ENCODE measurements around the gene PSMA4.

PSMA4 gene

GRCh38 chr15:78563092-78563491 lies 22.8 kb downstream of the PSMA4 start:
- TF ChIP-seq FOXP2 (optimal IDR thresholded peaks at IDR 0.05; ENCODE audit: borderline replicate concordance, extremely low read depth, extremely low read length, insufficient read depth) (no peak), TAF1 (IDR thresholded peaks at IDR 0.05; ENCODE audit: borderline replicate concordance, insufficient read depth, low read length) (no peak), POLR2AphosphoS5 (IDR thresholded peaks at IDR 0.05; ENCODE audit: low read depth, low read length) (no peak), SIN3A (IDR thresholded peaks at IDR 0.05; ENCODE audit: borderline replicate concordance, insufficient read depth, low read length) (no peak)
- TF ChIP-seq, protein P1, sequence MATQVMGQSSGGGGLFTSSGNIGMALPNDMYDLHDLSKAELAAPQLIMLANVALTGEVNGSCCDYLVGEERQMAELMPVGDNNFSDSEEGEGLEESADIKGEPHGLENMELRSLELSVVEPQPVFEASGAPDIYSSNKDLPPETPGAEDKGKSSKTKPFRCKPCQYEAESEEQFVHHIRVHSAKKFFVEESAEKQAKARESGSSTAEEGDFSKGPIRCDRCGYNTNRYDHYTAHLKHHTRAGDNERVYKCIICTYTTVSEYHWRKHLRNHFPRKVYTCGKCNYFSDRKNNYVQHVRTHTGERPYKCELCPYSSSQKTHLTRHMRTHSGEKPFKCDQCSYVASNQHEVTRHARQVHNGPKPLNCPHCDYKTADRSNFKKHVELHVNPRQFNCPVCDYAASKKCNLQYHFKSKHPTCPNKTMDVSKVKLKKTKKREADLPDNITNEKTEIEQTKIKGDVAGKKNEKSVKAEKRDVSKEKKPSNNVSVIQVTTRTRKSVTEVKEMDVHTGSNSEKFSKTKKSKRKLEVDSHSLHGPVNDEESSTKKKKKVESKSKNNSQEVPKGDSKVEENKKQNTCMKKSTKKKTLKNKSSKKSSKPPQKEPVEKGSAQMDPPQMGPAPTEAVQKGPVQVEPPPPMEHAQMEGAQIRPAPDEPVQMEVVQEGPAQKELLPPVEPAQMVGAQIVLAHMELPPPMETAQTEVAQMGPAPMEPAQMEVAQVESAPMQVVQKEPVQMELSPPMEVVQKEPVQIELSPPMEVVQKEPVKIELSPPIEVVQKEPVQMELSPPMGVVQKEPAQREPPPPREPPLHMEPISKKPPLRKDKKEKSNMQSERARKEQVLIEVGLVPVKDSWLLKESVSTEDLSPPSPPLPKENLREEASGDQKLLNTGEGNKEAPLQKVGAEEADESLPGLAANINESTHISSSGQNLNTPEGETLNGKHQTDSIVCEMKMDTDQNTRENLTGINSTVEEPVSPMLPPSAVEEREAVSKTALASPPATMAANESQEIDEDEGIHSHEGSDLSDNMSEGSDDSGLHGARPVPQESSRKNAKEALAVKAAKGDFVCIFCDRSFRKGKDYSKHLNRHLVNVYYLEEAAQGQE (IDR thresholded peaks at IDR 0.05; ENCODE audit: insufficient read depth in 1 of 2, low read depth in 2 of 2, low read length in 2 of 2): no peak

- TF ChIP-seq SIN3A (IDR thresholded peaks at IDR 0.05; ENCODE audit: borderline replicate concordance, insufficient read depth, low read length): no peak
- TF ChIP-seq POLR2AphosphoS5 (IDR thresholded peaks at IDR 0.05; ENCODE audit: low read depth, low read length): no peak
- TF ChIP-seq, protein P1 (IDR thresholded peaks at IDR 0.05; ENCODE audit: insufficient read depth in 1 of 2, low read depth in 2 of 2, low read length in 2 of 2): no peak
- no peak for TF ChIP-seq TAF1 (IDR thresholded peaks at IDR 0.05; ENCODE audit: borderline replicate concordance, insufficient read depth, low read length)
- TF ChIP-seq FOXP2 (optimal IDR thresholded peaks at IDR 0.05; ENCODE audit: borderline replicate concordance, extremely low read depth, extremely low read length, insufficient read depth): no peak
Observed at GRCh38 chr15:78564743-78565096, 24.5 kb downstream of the PSMA4 start.

DNA sequence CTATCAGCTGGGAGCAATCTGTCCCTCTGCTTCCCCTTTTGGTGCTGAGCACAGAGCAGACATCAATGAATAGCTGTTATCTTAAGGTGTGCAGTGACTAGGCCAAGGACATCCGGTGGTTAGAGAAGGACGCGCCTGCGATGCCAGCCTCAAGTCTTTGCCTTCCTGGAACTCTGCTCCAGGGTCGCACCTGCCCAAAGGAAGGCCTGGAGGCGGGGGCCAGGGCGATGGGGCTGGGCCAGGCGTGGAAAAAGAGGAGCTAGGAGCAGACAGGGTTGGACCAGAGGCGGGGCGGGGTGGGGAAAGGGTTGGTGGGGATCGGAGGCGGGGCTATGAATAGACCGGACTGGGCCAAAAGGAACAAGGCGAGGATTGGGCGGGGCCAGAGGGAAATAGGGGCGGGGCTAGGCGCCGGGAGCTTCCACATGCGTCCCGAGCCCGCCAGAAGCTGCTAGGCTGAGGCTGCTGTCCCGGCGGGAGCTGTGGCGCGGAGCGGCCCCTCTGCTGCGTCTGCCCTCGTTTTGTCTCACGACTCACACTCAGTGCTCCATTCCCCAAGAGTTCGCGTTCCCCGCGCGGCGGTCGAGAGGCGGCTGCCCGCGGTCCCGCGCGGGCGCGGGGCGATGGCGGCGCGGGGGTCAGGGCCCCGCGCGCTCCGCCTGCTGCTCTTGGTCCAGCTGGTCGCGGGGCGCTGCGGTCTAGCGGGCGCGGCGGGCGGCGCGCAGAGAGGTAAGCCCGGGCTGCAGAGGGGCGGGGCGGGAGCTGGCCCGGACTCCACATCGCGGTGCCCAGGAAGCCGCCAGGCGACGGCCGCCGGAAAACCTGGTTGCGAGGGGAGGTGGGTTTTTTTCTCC lies 25.1 kb downstream of the PSMA4 start, which contains the start of gene CHRNA5:
CHRNA5 (plus strand) TSS at position 424 of the 854 bp plus-strand sequence; CDS start at position 624, 200 bp downstream.
- no peak for TF ChIP-seq SIN3A (IDR thresholded peaks at IDR 0.05; ENCODE audit: borderline replicate concordance, insufficient read depth, low read length)
- TF ChIP-seq FOXP2 (optimal IDR thresholded peaks at IDR 0.05; ENCODE audit: borderline replicate concordance, extremely low read depth, extremely low read length, insufficient read depth): no peak
- TF ChIP-seq POLR2AphosphoS5 (IDR thresholded peaks at IDR 0.05; ENCODE audit: low read depth, low read length): peak; percentile 69; the same call in 1 of the 2 replicates
- peak; percentile 85; the same call in 1 of the 2 replicates for TF ChIP-seq TAF1 (IDR thresholded peaks at IDR 0.05; ENCODE audit: borderline replicate concordance, insufficient read depth, low read length)

GRCh38 chr15:78565951-78566774 lies 25.9 kb downstream of the PSMA4 start:
- TF ChIP-seq SIN3A (IDR thresholded peaks at IDR 0.05; ENCODE audit: borderline replicate concordance, insufficient read depth, low read length): no peak
- TF ChIP-seq TAF1 (IDR thresholded peaks at IDR 0.05; ENCODE audit: borderline replicate concordance, insufficient read depth, low read length): no peak
- TF ChIP-seq FOXP2 (optimal IDR thresholded peaks at IDR 0.05; ENCODE audit: borderline replicate concordance, extremely low read depth, extremely low read length, insufficient read depth): no peak
- TF ChIP-seq, protein P1 (IDR thresholded peaks at IDR 0.05; ENCODE audit: insufficient read depth in 1 of 2, low read depth in 2 of 2, low read length in 2 of 2): no peak
- TF ChIP-seq POLR2AphosphoS5 (IDR thresholded peaks at IDR 0.05; ENCODE audit: low read depth, low read length): no peak

DNA sequence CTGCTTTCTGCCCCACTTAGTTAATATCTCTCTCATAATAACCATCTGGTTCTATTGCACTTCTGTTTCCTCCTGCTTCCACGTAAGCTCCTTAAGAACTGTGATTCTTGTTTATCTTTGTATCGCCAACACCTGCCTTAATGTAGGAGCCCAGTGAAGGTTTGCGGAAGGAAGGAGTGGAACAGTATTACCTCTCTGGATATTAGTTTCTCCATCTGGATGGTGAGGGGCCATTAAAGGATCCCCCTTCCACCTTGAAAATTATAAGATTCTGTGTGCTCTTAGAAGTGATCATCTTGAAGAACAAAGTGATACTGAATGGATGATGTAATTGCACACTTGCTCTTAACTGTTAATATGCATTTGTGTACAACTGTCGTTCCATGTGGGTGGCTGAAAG lies 27.3 kb downstream of the PSMA4 start:
- TF ChIP-seq SIN3A (IDR thresholded peaks at IDR 0.05; ENCODE audit: borderline replicate concordance, insufficient read depth, low read length) (no peak), POLR2AphosphoS5 (IDR thresholded peaks at IDR 0.05; ENCODE audit: low read depth, low read length) (no peak)
